CD4-positive, alpha-beta T cell (primary cell): Measurements from ENCODE around the gene TPD52L1. TPM values are rescaled to one million over a fixed set of nuclear protein-coding genes. Genes with fewer than 3 reads are reported as not detected.

Experiments
- ATAC-seq: fragments of 200-7000 bp; cut with Tn5 transposase; one replicate; pipeline ENCODE4 v1.10.0; 2022; ENCODE audit warnings: mild to moderate bottlenecking; ENCODE audit not compliant: poor library complexity
- CTCF ChIA-PET: fragments of 350-600 bp; sonication (Branson Sonifier 250); formaldehyde crosslinking; loops from one replicate; lab custom pipeline; 2021; ENCODE audit warnings: antibody characterized with exemption, inconsistent platforms; lab: Charles Lee
- POLR2A ChIA-PET: fragments of 350-600 bp; sonication (Branson Sonifier 250); formaldehyde crosslinking; loops from one replicate; lab custom pipeline; 2021; ENCODE audit warnings: antibody characterized with exemption, inconsistent platforms; lab: Charles Lee
- DNase-seq, 14 experiments: peaks; one replicate each; pipeline ENCODE4 v3.0.0-alpha.2; 2013 to 2020; ENCODE audit warnings: mixed read lengths in 2 of 14
- H3K27ac ChIP-seq, 2 donors: one replicate each; pipeline versions ENCODE4 v1.5.1 to v1.7.0; 2013; ENCODE audit warnings: low read length in 2 of 2, low read depth in 1 of 2, mild to moderate bottlenecking in 1 of 2
- H3K27me3 ChIP-seq, 2 experiments: 1 replicate in 1 of 2; 2 replicates in 1 of 2; pipeline versions ENCODE4 v1.6.1 to v1.7.0; 2013; ENCODE audit warnings: low read length in 2 of 2, control low read depth in 1 of 2, mild to moderate bottlenecking in 1 of 2, moderate library complexity in 1 of 2; ENCODE audit not compliant: insufficient read depth in 2 of 2, control insufficient read depth in 1 of 2
- H3K36me3 ChIP-seq: one replicate; pipeline ENCODE4 v1.6.1; 2013; ENCODE audit warnings: low read length, control low read depth; ENCODE audit not compliant: insufficient read depth
- H3K4me1 ChIP-seq: one replicate; pipeline ENCODE4 v1.6.1; 2013; ENCODE audit warnings: low read length, control low read depth; ENCODE audit not compliant: insufficient read depth
- H3K4me3 ChIP-seq: one replicate; pipeline ENCODE4 v1.5.1; 2013; ENCODE audit warnings: mild to moderate bottlenecking, low read length, moderate library complexity
- H3K9me3 ChIP-seq, 2 experiments: 1 replicate in 1 of 2; 2 replicates in 1 of 2; pipeline versions ENCODE4 v1.6.1 to v1.7.0; 2013; ENCODE audit warnings: low read length in 2 of 2, mild to moderate bottlenecking in 2 of 2, control low read depth in 1 of 2, moderate library complexity in 1 of 2; ENCODE audit not compliant: control insufficient read depth in 1 of 2, insufficient read depth in 1 of 2
- H3K27ac Mint-ChIP-seq: one replicate; pipeline ENCODE4 v1.8.0; 2020; ENCODE audit warnings: mixed read lengths
- H3K27me3 Mint-ChIP-seq: one replicate; pipeline ENCODE4 v1.8.0; 2021; ENCODE audit warnings: mixed read lengths
- H3K36me3 Mint-ChIP-seq: one replicate; pipeline ENCODE4 v1.8.0; 2021; ENCODE audit warnings: low read depth, mixed read lengths
- H3K4me1 Mint-ChIP-seq: one replicate; pipeline ENCODE4 v1.8.0; 2021; ENCODE audit warnings: low read depth, mixed read lengths
- H3K4me3 Mint-ChIP-seq: one replicate; pipeline ENCODE4 v1.8.0; 2020; ENCODE audit warnings: mild to moderate bottlenecking, mixed read lengths
- H3K9me3 Mint-ChIP-seq: one replicate; pipeline ENCODE4 v1.8.0; 2020; ENCODE audit warnings: mixed read lengths
- CTCF ChIP-seq: fragments of 200-600 bp; IDR thresholded peaks from one replicate; pipeline ENCODE4 v1.8.0; 2022; ENCODE audit warnings: antibody characterized with exemption, mild to moderate bottlenecking
- intact Hi-C, 2 experiments: fragments of 100-400 bp; cut with DNase I in 1 of 2; cut with micrococcal nuclease in 1 of 2; formaldehyde crosslinking; loops; one replicate each; pipeline versions ENCODE4 v1.15.1 to v1.9.0; 2023 to 2025; cut with DNase I, micrococcal nuclease
- total RNA-seq, 174 experiments: library from RNA in 2 of 174; stranded (reverse) in 2 of 174; gene quantifications; one replicate each; pipeline ENCODE4 v1.2.3 and lab custom pipeline; 2021 to 2026

Gene TPD52L1
- total RNA-seq, 2 experiments from 2014 or later, result not detected

GRCh38 chr6:125121894-125122293 lies 31.7 kb upstream of the TPD52L1 start:
- Histone ChIP-seq H3K4me1 (no peaks in the 10 kb centered on the region), H3K4me3 (no peak overlapping the region), H3K27me3 (peaks cover 0 to 3% of the 10 kb centered on the region in 2 experiments), H3K27ac (no peak overlapping the region), H3K36me3 (no peaks in the 10 kb centered on the region), H3K9me3 (peaks cover 0 to 10% of the 10 kb centered on the region in 2 experiments)
- Mint-ChIP-seq H3K4me1 (no peaks in the 10 kb centered on the region), H3K9me3 (no peaks in the 10 kb centered on the region), H3K36me3 (no peaks in the 10 kb centered on the region), H3K27ac (no peak overlapping the region), H3K27me3 (peaks cover 14% of the 10 kb centered on the region), H3K4me3 (no peak overlapping the region)
- ChIA-PET CTCF (no interaction called here), POLR2A (no interaction called here)
- DNase-seq, result no peak
- intact Hi-C loops, result no loop called here
- TF ChIP-seq CTCF, result no peak
- ATAC-seq, result no peak

GRCh38 chr6:125123051-125123450 lies 30.5 kb upstream of the TPD52L1 start:
- no peak for DNase-seq
- Histone ChIP-seq H3K36me3 (no peaks in the 10 kb centered on the region), H3K27me3 (peaks cover 0 to 3% of the 10 kb centered on the region in 2 experiments), H3K4me3 (no peak overlapping the region), H3K27ac (no peak overlapping the region), H3K4me1 (no peaks in the 10 kb centered on the region), H3K9me3 (peaks cover 0 to 10% of the 10 kb centered on the region in 2 experiments)
- TF ChIP-seq CTCF, result no peak
- H3K4me1 Mint-ChIP-seq, result no peaks in the 10 kb centered on the region
- intact Hi-C loops, result no loop called here
- peaks cover 22% of the 10 kb centered on the region for H3K27me3 Mint-ChIP-seq
- ATAC-seq, result no peak
- ChIA-PET POLR2A (no interaction called here), CTCF (no interaction called here)
- H3K36me3 Mint-ChIP-seq, result no peaks in the 10 kb centered on the region
- H3K4me3 Mint-ChIP-seq, result no peak overlapping the region
- H3K27ac Mint-ChIP-seq, result no peak overlapping the region
- H3K9me3 Mint-ChIP-seq, result no peaks in the 10 kb centered on the region

GRCh38 chr6:125123468-125124048 lies 30.0 kb upstream of the TPD52L1 start:
- TF ChIP-seq CTCF, result no peak
- H3K4me3 Mint-ChIP-seq, result no peak overlapping the region
- H3K9me3 ChIP-seq, result peaks cover 0 to 10% of the 10 kb centered on the region in 2 experiments
- H3K4me1 ChIP-seq, result no peaks in the 10 kb centered on the region
- ATAC-seq (no peak), DNase-seq (no peak)
- H3K4me3 ChIP-seq, result no peak overlapping the region
- peaks cover 0 to 3% of the 10 kb centered on the region in 2 experiments for H3K27me3 ChIP-seq
- H3K36me3 Mint-ChIP-seq, result no peaks in the 10 kb centered on the region
- peaks cover 22% of the 10 kb centered on the region for H3K27me3 Mint-ChIP-seq
- no peak overlapping the region for H3K27ac ChIP-seq
- H3K9me3 Mint-ChIP-seq, result no peaks in the 10 kb centered on the region
- no peaks in the 10 kb centered on the region for H3K4me1 Mint-ChIP-seq
- no peak overlapping the region for H3K27ac Mint-ChIP-seq
- ChIA-PET POLR2A (no interaction called here), CTCF (interaction anchor here (1.8 kb wide), 1 partner anchor 9 kb away, joined by 4 read pairs; no protein-coding TSS in a partner anchor)
- no peaks in the 10 kb centered on the region for H3K36me3 ChIP-seq
- intact Hi-C loops, result no loop called here
